ENCODE data around the gene CYP2S1. TPM values are rescaled to one million over a fixed set of nuclear protein-coding genes. Genes with fewer than 3 reads are reported as not detected.

CYP2S1 gene
- total and polyA plus RNA-seq, 9 of the 15 experiments (the other 6 are each of a cell fraction or from before 2014, with no cell fraction given) = 0.07 to 1.9 (median 0.41) TPM

DNA sequence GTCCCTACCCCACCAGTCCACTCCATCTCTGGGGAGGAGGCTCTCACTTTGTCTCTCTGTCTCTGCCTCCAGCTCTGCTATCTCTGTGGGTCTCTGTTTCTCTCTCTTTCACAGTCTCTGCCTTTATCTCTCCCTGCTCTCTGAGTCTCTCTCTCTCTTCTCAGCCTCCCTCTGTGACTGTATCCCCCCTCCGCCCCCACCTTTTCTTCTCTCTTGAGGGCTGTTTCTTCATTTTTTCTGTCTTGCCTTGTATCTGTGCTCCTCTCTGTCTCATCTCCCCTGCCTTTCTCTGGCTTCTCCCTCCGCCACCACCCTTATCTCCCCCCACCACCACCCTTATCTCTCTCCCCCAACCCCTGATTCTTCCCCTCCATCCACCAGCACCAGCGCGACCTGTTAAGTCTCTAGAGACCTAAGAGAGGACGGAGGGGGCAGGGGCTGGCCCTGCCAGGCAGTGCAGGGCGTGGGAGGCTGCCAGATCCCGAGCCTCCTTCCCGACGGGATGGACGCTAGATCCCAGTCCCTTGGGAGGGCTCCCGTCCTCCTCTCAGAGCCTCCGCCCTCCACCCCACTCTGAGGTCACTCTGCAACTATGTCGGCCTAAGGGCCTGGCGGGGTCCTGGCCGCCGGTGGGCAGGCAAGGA lies 27.0 kb downstream of the CYP2S1 start (continued):
- TF ChIP-seq KDM2B (CRISPR knock-in tag; IDR thresholded peaks at IDR 0.05) (no peak), CTBP1 (IDR thresholded peaks at IDR 0.05; ENCODE audit: borderline replicate concordance) (0 out of 2 replicates have a peak, but pooled peaks have one; percentile 22), RBM14 (IDR thresholded peaks at IDR 0.05; ENCODE audit: borderline replicate concordance, insufficient read depth, low read depth, low read length) (no peak), SMAD2 (IDR thresholded peaks at IDR 0.05; ENCODE audit: low read depth, low read length) (no peak), C11orf30 (IDR thresholded peaks at IDR 0.05; ENCODE audit: low read depth) (no peak), PML (IDR thresholded peaks at IDR 0.05; ENCODE audit: low read length) (no peak), TOE1 (IDR thresholded peaks at IDR 0.05; ENCODE audit: borderline replicate concordance) (0 out of 2 replicates have a peak, but pooled peaks have one; percentile 31), TOE1 (CRISPR knock-in tag; IDR thresholded peaks at IDR 0.05; ENCODE audit: borderline replicate concordance, low read depth) (no peak), RBM15 (IDR thresholded peaks at IDR 0.05; ENCODE audit: insufficient read depth, low read length) (no peak), NCOR1 (IDR thresholded peaks at IDR 0.05) (peak; percentile 88), ESRRB (CRISPR knock-in tag; IDR thresholded peaks at IDR 0.05; ENCODE audit: borderline replicate concordance) (no peak), ZNF551 (CRISPR knock-in tag; IDR thresholded peaks at IDR 0.05) (no peak), BRD4 (IDR thresholded peaks at IDR 0.05) (no peak), MEF2D (tag; conservative IDR thresholded peaks at IDR 0.05; ENCODE audit: low read depth) (no peak), MCM7 (IDR thresholded peaks at IDR 0.05) (no peak), CHD4 (IDR thresholded peaks at IDR 0.05; ENCODE audit: insufficient read depth, insufficient replicate concordance, low read depth, low read length, poor library complexity, severe bottlenecking) (no peak)
- TF ChIP-seq, protein P1, sequence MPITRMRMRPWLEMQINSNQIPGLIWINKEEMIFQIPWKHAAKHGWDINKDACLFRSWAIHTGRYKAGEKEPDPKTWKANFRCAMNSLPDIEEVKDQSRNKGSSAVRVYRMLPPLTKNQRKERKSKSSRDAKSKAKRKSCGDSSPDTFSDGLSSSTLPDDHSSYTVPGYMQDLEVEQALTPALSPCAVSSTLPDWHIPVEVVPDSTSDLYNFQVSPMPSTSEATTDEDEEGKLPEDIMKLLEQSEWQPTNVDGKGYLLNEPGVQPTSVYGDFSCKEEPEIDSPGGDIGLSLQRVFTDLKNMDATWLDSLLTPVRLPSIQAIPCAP (CRISPR knock-in tag; IDR thresholded peaks at IDR 0.05; ENCODE audit: borderline replicate concordance) = no peak
- TF ChIP-seq, protein P2, sequence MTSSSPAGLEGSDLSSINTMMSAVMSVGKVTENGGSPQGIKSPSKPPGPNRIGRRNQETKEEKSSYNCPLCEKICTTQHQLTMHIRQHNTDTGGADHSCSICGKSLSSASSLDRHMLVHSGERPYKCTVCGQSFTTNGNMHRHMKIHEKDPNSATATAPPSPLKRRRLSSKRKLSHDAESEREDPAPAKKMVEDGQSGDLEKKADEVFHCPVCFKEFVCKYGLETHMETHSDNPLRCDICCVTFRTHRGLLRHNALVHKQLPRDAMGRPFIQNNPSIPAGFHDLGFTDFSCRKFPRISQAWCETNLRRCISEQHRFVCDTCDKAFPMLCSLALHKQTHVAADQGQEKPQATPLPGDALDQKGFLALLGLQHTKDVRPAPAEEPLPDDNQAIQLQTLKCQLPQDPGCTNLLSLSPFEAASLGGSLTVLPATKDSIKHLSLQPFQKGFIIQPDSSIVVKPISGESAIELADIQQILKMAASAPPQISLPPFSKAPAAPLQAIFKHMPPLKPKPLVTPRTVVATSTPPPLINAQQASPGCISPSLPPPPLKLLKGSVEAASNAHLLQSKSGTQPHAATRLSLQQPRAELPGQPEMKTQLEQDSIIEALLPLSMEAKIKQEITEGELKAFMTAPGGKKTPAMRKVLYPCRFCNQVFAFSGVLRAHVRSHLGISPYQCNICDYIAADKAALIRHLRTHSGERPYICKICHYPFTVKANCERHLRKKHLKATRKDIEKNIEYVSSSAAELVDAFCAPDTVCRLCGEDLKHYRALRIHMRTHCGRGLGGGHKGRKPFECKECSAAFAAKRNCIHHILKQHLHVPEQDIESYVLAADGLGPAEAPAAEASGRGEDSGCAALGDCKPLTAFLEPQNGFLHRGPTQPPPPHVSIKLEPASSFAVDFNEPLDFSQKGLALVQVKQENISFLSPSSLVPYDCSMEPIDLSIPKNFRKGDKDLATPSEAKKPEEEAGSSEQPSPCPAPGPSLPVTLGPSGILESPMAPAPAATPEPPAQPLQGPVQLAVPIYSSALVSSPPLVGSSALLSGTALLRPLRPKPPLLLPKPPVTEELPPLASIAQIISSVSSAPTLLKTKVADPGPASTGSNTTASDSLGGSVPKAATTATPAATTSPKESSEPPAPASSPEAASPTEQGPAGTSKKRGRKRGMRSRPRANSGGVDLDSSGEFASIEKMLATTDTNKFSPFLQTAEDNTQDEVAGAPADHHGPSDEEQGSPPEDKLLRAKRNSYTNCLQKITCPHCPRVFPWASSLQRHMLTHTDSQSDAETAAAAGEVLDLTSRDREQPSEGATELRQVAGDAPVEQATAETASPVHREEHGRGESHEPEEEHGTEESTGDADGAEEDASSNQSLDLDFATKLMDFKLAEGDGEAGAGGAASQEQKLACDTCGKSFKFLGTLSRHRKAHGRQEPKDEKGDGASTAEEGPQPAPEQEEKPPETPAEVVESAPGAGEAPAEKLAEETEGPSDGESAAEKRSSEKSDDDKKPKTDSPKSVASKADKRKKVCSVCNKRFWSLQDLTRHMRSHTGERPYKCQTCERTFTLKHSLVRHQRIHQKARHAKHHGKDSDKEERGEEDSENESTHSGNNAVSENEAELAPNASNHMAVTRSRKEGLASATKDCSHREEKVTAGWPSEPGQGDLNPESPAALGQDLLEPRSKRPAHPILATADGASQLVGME (CRISPR knock-in tag; IDR thresholded peaks at IDR 0.05) = no peak
- TF ChIP-seq, protein P3, sequence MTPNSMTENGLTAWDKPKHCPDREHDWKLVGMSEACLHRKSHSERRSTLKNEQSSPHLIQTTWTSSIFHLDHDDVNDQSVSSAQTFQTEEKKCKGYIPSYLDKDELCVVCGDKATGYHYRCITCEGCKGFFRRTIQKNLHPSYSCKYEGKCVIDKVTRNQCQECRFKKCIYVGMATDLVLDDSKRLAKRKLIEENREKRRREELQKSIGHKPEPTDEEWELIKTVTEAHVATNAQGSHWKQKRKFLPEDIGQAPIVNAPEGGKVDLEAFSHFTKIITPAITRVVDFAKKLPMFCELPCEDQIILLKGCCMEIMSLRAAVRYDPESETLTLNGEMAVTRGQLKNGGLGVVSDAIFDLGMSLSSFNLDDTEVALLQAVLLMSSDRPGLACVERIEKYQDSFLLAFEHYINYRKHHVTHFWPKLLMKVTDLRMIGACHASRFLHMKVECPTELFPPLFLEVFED (CRISPR knock-in tag; conservative IDR thresholded peaks at IDR 0.05) = peak; percentile 33; the same call in 1 of the 2 replicates
